Thyroid gland (tissue), 4 donors: ENCODE measurements around the gene L3MBTL4. TPM values are rescaled to one million over a fixed set of nuclear protein-coding genes. Genes with fewer than 3 reads are reported as not detected.

Source experiments
- DNase-seq, 2 donors: peaks; one replicate each; pipeline ENCODE4 v3.0.0-alpha.2; 2019
- H3K27ac ChIP-seq, 3 donors: fragments of 200-600 bp; sonication (generic); 1 replicate in 2 of 3; 2 replicates in 1 of 3; pipeline ENCODE4 v1.5.1; 2016 to 2019; ENCODE audit warnings: mild to moderate bottlenecking in 1 of 3, moderate library complexity in 1 of 3
- H3K27me3 ChIP-seq: fragments of 200-600 bp; sonication (generic); one replicate; pipeline ENCODE4 v1.5.1; 2019
- H3K36me3 ChIP-seq, 2 donors: fragments of 200-600 bp; sonication (generic); one replicate each; pipeline ENCODE4 v1.5.1; 2016 to 2019
- H3K4me1 ChIP-seq, 2 donors: fragments of 200-600 bp; sonication (generic); one replicate each; pipeline ENCODE4 v1.5.1; 2017 to 2019
- H3K4me3 ChIP-seq, 3 donors: fragments of 200-600 bp; sonication (generic); replicated peaks in 1 of 3; 1 replicate in 2 of 3; 2 replicates in 1 of 3; pipeline ENCODE4 v1.5.1; 2016; ENCODE audit warnings: mild to moderate bottlenecking in 1 of 3
- H3K9me3 ChIP-seq: fragments of 200-600 bp; sonication (generic); one replicate; pipeline ENCODE4 v1.5.1; 2017
- CTCF ChIP-seq, 6 experiments: fragments of 200-600 bp in 3 of 6; fragments of 450-650 bp in 3 of 6; sonication (generic) in 3 of 6; IDR thresholded peaks; one replicate each; pipeline ENCODE4 v1.5.1; 2016 to 2019; ENCODE audit warnings: antibody characterized with exemption in 6 of 6, mild to moderate bottlenecking in 2 of 6, inconsistent platforms in 1 of 6, moderate library complexity in 1 of 6
- POLR2A ChIP-seq, 2 donors: fragments of 450-650 bp; IDR thresholded peaks; one replicate each; pipeline ENCODE4 v1.6.1; 2017; ENCODE audit warnings: antibody characterized with exemption in 2 of 2, mild to moderate bottlenecking in 2 of 2, moderate library complexity in 1 of 2
- WGBS, 2 donors: methylation state at CpG; one replicate each; pipeline ENCODE4 v1.1.5; 2017; 5-methylcytosine and 5-hydroxymethylcytosine counted together
- intact Hi-C: fragments of 100-400 bp; cut with DNase I; formaldehyde crosslinking; loops from one replicate; pipeline ENCODE4 v1.15.1; 2023
- total RNA-seq, 4 donors: library from RNA; depleted of rRNA; stranded (reverse); fragments of >200 nt; gene quantifications; one replicate each; pipeline ENCODE4 v1.2.3, GENCODE V29; 2016

L3MBTL4 gene
- total RNA-seq, 4 donors from 2014 or later = 15.2 to 37.1 (median 24.3) TPM

- intact Hi-C loops = no loop called here
- H3K9me3 ChIP-seq = no peaks in the 10 kb centered on the region
- no peaks in the 10 kb centered on the region for H3K4me1 ChIP-seq
- H3K27ac ChIP-seq = no peak overlapping the region
- no peaks in the 10 kb centered on the region for H3K27me3 ChIP-seq
- H3K36me3 ChIP-seq = no peaks in the 10 kb centered on the region
- DNase-seq = no peak
- WGBS, 2 donors = 82 to 88% methylated on average over 13 of the region's 13 CpGs
- H3K4me3 ChIP-seq = no peak overlapping the region
- TF ChIP-seq POLR2A (IDR thresholded peaks at IDR 0.05) (no peak), CTCF (IDR thresholded peaks at IDR 0.05) (no peak)
These were observed 23.5 kb upstream of the L3MBTL4 start for GRCh38 chr18:6437937-6438818.

GRCh38 chr18:6435731-6436130 lies 21.0 kb upstream of the L3MBTL4 start:
- H3K36me3 ChIP-seq = no peaks in the 10 kb centered on the region
- no peak for TF ChIP-seq POLR2A (IDR thresholded peaks at IDR 0.05)
- TF ChIP-seq CTCF (IDR thresholded peaks at IDR 0.05) = no peak
- no peaks in the 10 kb centered on the region for H3K27me3 ChIP-seq
- WGBS, 2 donors = 61 to 67% methylated on average over 1 of the region's 1 CpG
- H3K27ac ChIP-seq = no peak overlapping the region
- no peak overlapping the region for H3K4me3 ChIP-seq
- H3K9me3 ChIP-seq = no peaks in the 10 kb centered on the region
- intact Hi-C loops = no loop called here
- no peaks in the 10 kb centered on the region for H3K4me1 ChIP-seq
- DNase-seq = no peak

- Histone ChIP-seq H3K36me3 (no peaks in the 10 kb centered on the region), H3K4me3 (no peak overlapping the region), H3K4me1 (no peaks in the 10 kb centered on the region), H3K9me3 (no peaks in the 10 kb centered on the region), H3K27me3 (no peaks in the 10 kb centered on the region), H3K27ac (no peak overlapping the region)
- WGBS, 2 donors = 76 to 84% methylated on average over 6 of the region's 6 CpGs
- no peak for DNase-seq
- TF ChIP-seq CTCF (IDR thresholded peaks at IDR 0.05) (no peak), POLR2A (IDR thresholded peaks at IDR 0.05) (no peak)
- intact Hi-C loops = no loop called here
These were observed 20.4 kb upstream of the L3MBTL4 start for GRCh38 chr18:6434987-6435709.

- DNase-seq = no peak
- WGBS, 2 donors = 74 to 79% methylated on average over 5 of the region's 5 CpGs
- Histone ChIP-seq H3K27ac (no peak overlapping the region), H3K9me3 (no peaks in the 10 kb centered on the region), H3K27me3 (no peaks in the 10 kb centered on the region), H3K4me3 (no peak overlapping the region), H3K4me1 (no peaks in the 10 kb centered on the region), H3K36me3 (no peaks in the 10 kb centered on the region)
- intact Hi-C loops = no loop called here
- TF ChIP-seq CTCF (IDR thresholded peaks at IDR 0.05) = no peak
- no peak for TF ChIP-seq POLR2A (IDR thresholded peaks at IDR 0.05)
These were observed 19.8 kb upstream of the L3MBTL4 start for GRCh38 chr18:6434481-6434880.
